Daoy (cell line): Measurements from ENCODE around the gene PKP4. TPM values are rescaled to one million over a fixed set of nuclear protein-coding genes. Genes with fewer than 3 reads are reported as not detected.

Source experiments
- DNase-seq: peaks from one replicate; pipeline ENCODE4 v3.0.0-alpha.2; 2015; ENCODE audit warnings: low read depth
- total RNA-seq: library from RNA; depleted of rRNA; stranded (reverse); fragments of >200 nt; shearing (Covaris generic); gene quantifications from 2 replicates; pipeline ENCODE4 v1.2.3, GENCODE V29; 2014

Gene PKP4
- total RNA-seq, 1 experiment from 2014 or later = 27.6 TPM

DNA sequence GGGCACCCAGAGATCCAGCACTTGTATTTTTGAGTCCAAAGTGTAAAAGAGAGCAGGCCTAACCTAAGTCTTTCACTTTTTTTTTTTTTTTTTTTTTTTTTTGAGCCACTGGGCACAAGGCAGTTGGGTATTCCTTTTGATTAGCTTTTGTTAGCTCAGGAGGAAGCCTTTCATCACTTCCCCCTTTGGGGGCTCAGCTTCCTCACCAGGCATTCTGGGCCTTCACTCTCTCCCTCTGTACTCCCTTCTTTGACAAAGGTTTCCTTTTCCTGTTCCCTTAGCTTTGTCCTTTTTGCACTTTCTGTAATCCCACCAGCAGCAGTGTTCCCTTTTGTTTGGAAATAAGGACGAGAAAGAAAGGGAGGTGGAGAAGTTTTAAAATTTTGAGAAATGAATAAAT, 88.2 kb downstream of the PKP4 start:
- no peak for DNase-seq

DNA sequence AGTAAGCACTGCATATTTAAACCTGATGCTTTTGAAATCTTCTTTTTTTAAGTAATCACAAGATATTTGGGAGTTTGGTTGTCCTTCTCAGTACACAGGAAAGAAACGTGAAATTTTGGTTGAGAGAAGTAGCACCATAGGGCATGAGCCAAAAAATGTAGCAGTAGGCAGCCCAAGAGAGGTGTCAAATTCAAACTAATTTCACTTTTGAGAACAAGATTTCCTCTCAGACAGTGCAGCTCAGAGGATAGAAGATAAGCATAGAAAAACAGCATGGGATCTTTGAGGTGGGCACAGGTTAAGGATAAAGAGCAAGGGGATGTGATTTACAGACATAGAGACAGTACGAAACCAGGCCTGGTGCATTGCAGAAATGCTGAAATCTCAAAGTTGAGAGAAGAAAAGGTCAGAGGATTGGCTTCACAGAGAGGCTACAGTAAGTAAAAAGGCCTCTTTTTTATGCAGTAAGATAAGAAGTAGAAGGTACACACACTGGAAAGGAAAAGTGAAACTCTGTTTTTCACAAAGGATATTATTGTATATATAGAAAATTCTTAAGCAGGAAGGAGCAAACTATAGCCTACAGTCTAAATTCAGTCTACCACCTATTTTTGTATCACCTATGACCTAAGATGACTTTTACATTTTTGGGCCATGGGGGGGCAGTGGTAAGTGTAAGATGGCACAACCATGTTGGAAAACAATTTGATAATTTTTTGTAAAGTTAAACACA, 89.8 kb downstream of the PKP4 start:
- no peak for DNase-seq

GRCh38 chr2:158553257-158553656, 96.5 kb downstream of the PKP4 start:
- DNase-seq = no peak

DNA sequence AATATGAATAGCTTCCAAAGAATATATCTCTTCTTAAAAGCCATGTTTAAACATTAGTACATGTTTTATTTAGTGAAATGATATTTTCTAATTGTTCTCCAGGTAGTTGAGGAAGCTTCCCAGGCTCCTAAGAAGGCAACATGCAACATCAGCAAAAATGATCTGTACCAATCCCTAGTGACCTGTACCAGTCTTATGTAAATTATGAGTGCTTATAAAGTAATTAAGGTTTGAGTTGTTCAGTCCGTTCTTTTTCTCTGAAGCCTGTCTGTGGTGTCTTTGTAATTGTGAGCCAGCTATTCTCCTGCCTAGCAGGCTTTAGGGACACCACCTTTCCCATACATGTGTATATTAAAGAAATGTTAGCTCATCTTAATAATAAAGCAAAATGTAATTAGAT, 98.2 kb downstream of the PKP4 start:
- DNase-seq = no peak

GRCh38 chr2:158556124-158556523, 99.4 kb downstream of the PKP4 start:
- no peak for DNase-seq

- DNase-seq = no peak
Measured at GRCh38 chr2:158557752-158558151, 101.0 kb downstream of the PKP4 start.

GRCh38 chr2:158559252-158559651, 102.5 kb downstream of the PKP4 start:
- no peak for DNase-seq

- DNase-seq = no peak
Measured at GRCh38 chr2:158560259-158560658, 103.5 kb downstream of the PKP4 start.

DNA sequence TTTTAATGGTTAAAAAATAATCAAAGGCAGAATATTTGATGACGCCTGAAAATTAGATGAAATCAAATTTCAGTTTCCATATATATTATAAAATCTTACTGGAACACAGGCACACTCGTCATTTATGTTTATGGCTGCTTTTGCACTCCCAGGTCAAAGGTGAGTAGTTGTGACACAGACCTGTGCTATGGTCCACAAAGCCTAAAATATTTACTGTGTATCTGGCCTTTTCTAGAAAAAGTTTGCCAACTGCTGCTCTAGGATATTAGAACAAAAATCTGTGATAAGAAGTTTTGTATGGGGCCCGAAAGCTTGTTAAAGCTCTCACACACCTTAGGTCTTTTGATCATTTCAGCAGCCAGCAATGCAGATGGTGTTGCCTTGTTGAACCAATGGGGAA, 104.3 kb downstream of the PKP4 start:
- no peak for DNase-seq

DNA sequence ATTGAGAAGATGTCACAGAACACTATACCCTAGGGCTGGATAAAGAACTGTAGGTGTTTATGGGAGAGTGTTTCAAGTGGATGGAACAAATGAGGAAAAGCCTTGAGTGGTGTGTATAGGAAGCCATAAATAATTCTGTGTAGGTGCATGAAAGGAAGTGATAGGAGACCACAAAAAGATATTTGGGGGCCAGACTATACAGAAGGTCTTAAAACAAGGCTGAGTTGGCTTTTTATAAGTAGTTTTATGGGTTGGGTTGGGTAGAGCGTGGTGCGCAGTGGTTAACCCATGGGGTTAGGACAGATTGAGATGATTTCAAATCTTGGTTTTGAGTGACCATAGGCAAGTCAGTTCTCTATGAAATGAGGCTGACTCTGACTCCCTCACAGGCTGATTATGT, 110.5 kb downstream of the PKP4 start:
- DNase-seq = no peak

DNA sequence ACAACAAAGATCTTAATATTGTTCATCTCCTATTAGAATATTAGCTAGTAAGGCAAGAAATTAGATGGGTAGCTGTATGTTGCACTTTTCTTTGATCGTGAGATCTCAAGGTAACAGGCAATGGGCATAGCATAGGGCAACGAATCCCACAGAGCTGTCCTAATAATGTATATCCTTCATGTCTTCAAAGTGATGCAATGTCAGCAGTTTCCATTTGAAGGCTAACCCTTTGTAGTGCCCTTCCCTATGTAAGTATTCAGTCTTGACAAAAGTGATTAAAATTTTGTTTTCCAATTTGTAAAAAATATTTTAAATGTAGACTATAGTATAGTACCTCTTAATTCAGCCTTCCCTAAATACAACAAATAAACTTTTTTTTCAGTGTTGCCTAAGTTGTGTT, 112.5 kb downstream of the PKP4 start:
- DNase-seq = no peak

GRCh38 chr2:158570869-158571268, 114.1 kb downstream of the PKP4 start:
- no peak for DNase-seq

DNA sequence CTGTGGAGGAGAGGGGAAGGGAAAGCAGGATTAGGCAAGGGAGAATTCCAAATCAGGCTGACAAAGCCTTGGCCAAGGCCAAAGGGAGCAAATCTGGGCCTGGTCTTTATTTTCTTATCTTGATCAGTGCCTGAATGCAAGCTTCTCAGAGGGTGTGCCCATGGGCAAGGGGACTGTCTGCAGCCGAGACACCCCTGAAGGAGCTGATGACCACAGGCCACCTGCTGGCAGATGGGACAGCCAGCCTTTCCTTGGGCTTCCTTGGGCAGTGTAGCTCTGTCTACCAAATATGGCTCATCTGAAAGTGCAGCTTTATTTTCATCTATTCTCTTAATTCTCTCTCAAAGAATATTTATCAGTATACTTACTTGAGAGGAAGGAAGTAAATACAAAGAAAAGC, 117.0 kb downstream of the PKP4 start:
- DNase-seq = no peak

- DNase-seq = no peak
Measured at GRCh38 chr2:158575051-158575635, 118.4 kb downstream of the PKP4 start.

DNA sequence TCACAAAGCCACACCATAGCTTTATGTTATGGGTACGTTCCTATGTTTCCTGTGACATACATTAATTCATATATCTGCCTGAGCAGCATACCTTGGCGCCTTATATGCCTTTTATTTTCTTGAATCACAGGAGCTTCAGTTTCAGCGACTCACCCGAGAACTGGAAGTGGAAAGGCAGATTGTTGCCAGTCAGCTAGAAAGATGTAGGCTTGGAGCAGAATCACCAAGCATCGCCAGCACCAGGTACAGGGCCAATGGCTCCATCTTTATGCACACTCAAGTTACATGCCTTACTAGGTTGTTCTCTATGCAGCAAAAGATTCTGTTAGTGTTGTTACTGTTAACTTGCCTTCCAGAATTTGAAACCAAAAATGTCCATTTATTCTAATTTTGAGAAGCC, 120.4 kb downstream of the PKP4 start:
- no peak for DNase-seq

- no peak for DNase-seq
Measured at GRCh38 chr2:158578703-158579330, 122.1 kb downstream of the PKP4 start.

DNA sequence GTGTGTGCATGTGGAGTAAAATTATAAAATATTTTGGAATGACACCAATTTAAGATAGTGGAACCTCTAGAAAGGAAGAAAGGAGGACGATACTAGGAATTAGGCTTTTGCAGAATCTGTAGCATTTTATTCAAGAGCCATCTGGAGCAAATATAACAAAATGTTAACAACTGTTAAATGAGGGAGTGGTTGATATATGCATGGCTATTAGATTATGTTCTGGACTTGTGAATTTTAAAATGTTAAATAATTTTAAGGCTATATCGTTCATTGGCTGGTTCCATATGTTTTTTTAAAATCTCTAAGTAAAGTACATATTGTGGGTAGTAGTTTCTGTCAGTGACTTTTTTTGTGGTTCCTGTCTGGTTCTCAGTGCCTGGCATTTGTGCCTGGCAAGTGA, 123.2 kb downstream of the PKP4 start:
- no peak for DNase-seq

DNA sequence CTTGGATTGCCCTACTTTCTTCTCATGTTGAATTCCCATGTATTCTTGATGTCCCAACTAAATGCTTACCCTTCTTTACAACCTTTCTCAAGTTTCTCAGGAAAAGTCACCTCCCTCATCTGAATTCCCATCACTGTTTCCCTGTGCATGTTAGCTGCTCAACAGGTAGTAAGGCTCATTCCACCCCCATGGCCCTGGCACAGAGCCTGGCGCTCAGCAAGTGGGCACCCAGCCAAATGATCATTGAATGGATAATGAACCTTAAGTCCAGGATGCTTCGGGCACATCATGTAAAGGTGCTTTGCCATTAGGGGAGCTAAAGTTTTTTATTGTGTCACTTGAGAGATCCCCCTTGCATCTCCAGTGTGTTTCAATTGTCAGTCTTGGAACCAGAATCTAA, 124.0 kb downstream of the PKP4 start:
- DNase-seq = no peak

GRCh38 chr2:158582670-158583069, 125.9 kb downstream of the PKP4 start:
- DNase-seq = no peak

GRCh38 chr2:158583923-158584322, 127.2 kb downstream of the PKP4 start:
- DNase-seq = no peak

- DNase-seq = no peak
Measured at GRCh38 chr2:158586491-158586890, 129.7 kb downstream of the PKP4 start.

DNA sequence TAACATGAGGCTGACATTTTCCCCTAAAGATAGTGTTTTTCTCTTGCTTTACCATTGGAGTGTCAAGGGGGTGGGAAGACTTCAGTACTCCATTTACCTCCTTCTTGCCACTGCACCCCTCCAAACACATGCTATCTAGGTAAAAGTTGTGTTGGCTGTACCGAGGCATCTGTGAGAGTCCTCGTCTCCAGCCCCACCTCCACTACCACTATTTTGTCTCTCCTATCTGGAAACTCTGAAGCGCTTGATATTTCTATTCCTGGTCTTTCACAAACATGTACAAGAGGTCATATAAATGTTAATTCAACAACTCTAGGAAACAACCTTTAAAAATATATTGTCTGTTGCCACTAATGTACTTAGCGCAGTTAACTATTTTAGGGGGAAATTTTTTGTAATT, 132.6 kb downstream of the PKP4 start:
- no peak for DNase-seq

DNA sequence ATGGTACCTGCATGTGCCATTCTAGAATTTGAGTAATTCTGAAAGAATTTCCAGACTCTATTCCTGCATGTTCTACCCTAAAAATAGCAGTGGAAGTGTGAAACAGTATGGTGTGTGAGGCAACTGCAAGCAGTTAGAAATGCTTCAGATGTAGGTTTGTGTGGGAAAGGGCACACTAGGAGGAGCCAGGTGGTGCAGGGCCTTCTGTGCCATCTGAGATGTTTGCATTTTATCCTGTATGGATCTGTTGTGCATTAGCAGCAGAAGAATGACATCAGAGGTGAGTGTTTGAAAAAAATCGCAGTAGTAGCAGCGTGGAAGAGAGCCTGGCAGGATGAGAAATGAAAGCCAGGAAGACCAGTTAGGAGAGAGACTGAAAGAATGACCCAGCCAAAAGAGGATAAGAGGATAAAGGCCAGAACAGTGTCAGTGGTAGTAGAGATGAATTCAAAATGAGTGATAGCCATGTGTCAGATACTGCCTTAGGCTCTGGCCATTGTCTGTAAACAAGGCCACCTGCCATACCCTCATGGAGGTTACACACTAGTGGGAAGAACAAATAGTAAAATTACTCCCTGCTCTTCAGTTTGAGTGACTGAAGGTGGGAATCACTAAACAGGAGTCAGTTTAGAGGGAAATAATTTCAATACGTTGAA, 142.2 kb downstream of the PKP4 start:
- no peak for DNase-seq
